H9 (cell line): ENCODE data around the gene BEGAIN. TPM values are rescaled to one million over a fixed set of nuclear protein-coding genes. Genes with fewer than 3 reads are reported as not detected.

ENCODE experiments used
- DNase-seq: peaks from one replicate; pipeline ENCODE4 v3.0.0-alpha.2; 2017
- H2AFZ ChIP-seq: one replicate; pipeline ENCODE4 v1.6.1; 2013; ENCODE audit warnings: mild to moderate bottlenecking, low read length, control low read depth, moderate library complexity
- H2AK5ac ChIP-seq: 2 replicates; pipeline ENCODE4 v1.6.1; 2013; ENCODE audit warnings: low read length, control low read depth, mixed read lengths; ENCODE audit not compliant: insufficient read length
- H2BK120ac ChIP-seq: one replicate; pipeline ENCODE4 v1.6.1; 2013; ENCODE audit warnings: low read depth, mild to moderate bottlenecking, low read length, control low read depth, inconsistent platforms; ENCODE audit not compliant: poor library complexity, severe bottlenecking
- H2BK12ac ChIP-seq: 2 replicates; pipeline ENCODE4 v1.6.1; 2013; ENCODE audit warnings: low read length, control low read depth, mixed read lengths, low read depth; ENCODE audit not compliant: insufficient read length
- H2BK15ac ChIP-seq: 2 replicates; pipeline ENCODE4 v1.6.1; 2013; ENCODE audit warnings: low read depth, low read length, control low read depth
- H2BK20ac ChIP-seq: one replicate; pipeline ENCODE4 v1.6.1; 2013; ENCODE audit warnings: low read depth, mild to moderate bottlenecking, low read length, control low read depth, inconsistent platforms; ENCODE audit not compliant: poor library complexity, severe bottlenecking
- H2BK5ac ChIP-seq: 2 replicates; pipeline ENCODE4 v1.6.1; 2013; ENCODE audit warnings: low read length, control low read depth, mixed read lengths; ENCODE audit not compliant: insufficient read length
- H3K14ac ChIP-seq: 2 replicates; pipeline ENCODE4 v1.6.1; 2013; ENCODE audit warnings: low read length, control low read depth; ENCODE audit not compliant: insufficient read depth
- H3K18ac ChIP-seq: 2 replicates; pipeline ENCODE4 v1.6.1; 2013; ENCODE audit warnings: low read depth, mild to moderate bottlenecking, mixed read lengths, low read length, control low read depth; ENCODE audit not compliant: insufficient read length
- H3K23ac ChIP-seq: 2 replicates; pipeline ENCODE4 v1.6.1; 2013; ENCODE audit warnings: low read length, control low read depth, mixed read lengths, low read depth; ENCODE audit not compliant: insufficient read length
- H3K23me2 ChIP-seq: 2 replicates; pipeline ENCODE4 v1.6.1; 2013; ENCODE audit warnings: low read depth, mild to moderate bottlenecking, mixed read lengths, low read length, control low read depth; ENCODE audit not compliant: insufficient read length, poor library complexity, severe bottlenecking
- H3K27ac ChIP-seq: 2 replicates; pipeline ENCODE4 v1.5.1; 2013; ENCODE audit warnings: low read length, control low read depth, mixed read lengths, low read depth; ENCODE audit not compliant: insufficient read length
- H3K27me3 ChIP-seq: 2 replicates; pipeline ENCODE4 v1.6.1; 2013; ENCODE audit warnings: low read length, control low read depth, inconsistent platforms; ENCODE audit not compliant: insufficient read depth
- H3K4ac ChIP-seq: 2 replicates; pipeline ENCODE4 v1.6.1; 2013; ENCODE audit warnings: low read depth, mild to moderate bottlenecking, control low read depth, inconsistent platforms, low read length, moderate library complexity
- H3K4me1 ChIP-seq: 2 replicates; pipeline ENCODE4 v1.6.1; 2013; ENCODE audit warnings: low read length, control low read depth, inconsistent platforms; ENCODE audit not compliant: insufficient read depth
- H3K4me2 ChIP-seq: 2 replicates; pipeline ENCODE4 v1.6.1; 2013; ENCODE audit warnings: low read length, control low read depth, mixed read lengths; ENCODE audit not compliant: insufficient read length, insufficient read depth
- H3K56ac ChIP-seq: 2 replicates; pipeline ENCODE4 v1.6.1; 2013; ENCODE audit warnings: low read depth, mild to moderate bottlenecking, mixed read lengths, low read length, control low read depth; ENCODE audit not compliant: insufficient read length
- H3K79me1 ChIP-seq: 2 replicates; pipeline ENCODE4 v1.6.1; 2013; ENCODE audit warnings: low read depth, mild to moderate bottlenecking, moderate library complexity, low read length, control low read depth, inconsistent platforms; ENCODE audit not compliant: insufficient read depth, poor library complexity, severe bottlenecking
- H3K79me2 ChIP-seq: 2 replicates; pipeline ENCODE4 v1.6.1; 2013; ENCODE audit warnings: low read length, control low read depth, inconsistent platforms; ENCODE audit not compliant: insufficient read depth
- H3K9ac ChIP-seq: 2 replicates; pipeline ENCODE4 v1.6.1; 2013; ENCODE audit warnings: low read length, control low read depth, mixed read lengths; ENCODE audit not compliant: insufficient read length; ENCODE audit errors: extremely low read depth
- H3K9me3 ChIP-seq: one replicate; pipeline ENCODE4 v1.6.1; 2013; ENCODE audit warnings: low read depth, low read length, inconsistent platforms; ENCODE audit not compliant: control insufficient read depth
- H3T11ph ChIP-seq: one replicate; pipeline ENCODE4 v1.6.1; 2013; ENCODE audit warnings: mild to moderate bottlenecking, low read length, control low read depth, inconsistent platforms
- H4K20me1 ChIP-seq: one replicate; pipeline ENCODE4 v1.6.1; 2013; ENCODE audit not compliant: control insufficient read depth, insufficient read length, insufficient read depth
- H4K5ac ChIP-seq: 2 replicates; pipeline ENCODE4 v1.6.1; 2013; ENCODE audit warnings: low read depth, mild to moderate bottlenecking, mixed read lengths, low read length, control low read depth; ENCODE audit not compliant: insufficient read length
- H4K8ac ChIP-seq: replicated peaks from 2 replicates; pipeline ENCODE4 v1.6.1; 2013; ENCODE audit warnings: low read length, control low read depth, mixed read lengths, low read depth; ENCODE audit not compliant: insufficient read length
- H4K91ac ChIP-seq: 2 replicates; pipeline ENCODE4 v1.6.1; 2013; ENCODE audit warnings: low read depth, mild to moderate bottlenecking, moderate library complexity, mixed read lengths, low read length, control low read depth; ENCODE audit not compliant: insufficient read length
- H3K27ac Mint-ChIP-seq, 3 experiments: 2 replicates in 2 of 3; 3 replicates in 1 of 3; pipeline ENCODE4 v1.8.0; 2020 to 2021; ENCODE audit warnings: mixed read lengths in 3 of 3, mild to moderate bottlenecking in 1 of 3, moderate library complexity in 1 of 3
- H3K27me3 Mint-ChIP-seq: 2 replicates; pipeline ENCODE4 v1.8.0; 2021; ENCODE audit warnings: low read depth, mild to moderate bottlenecking, moderate library complexity, mixed read lengths
- H3K36me3 Mint-ChIP-seq, 3 experiments: 2 replicates in 2 of 3; 3 replicates in 1 of 3; pipeline ENCODE4 v1.8.0; 2020 to 2021; ENCODE audit warnings: low read depth in 3 of 3, mixed read lengths in 3 of 3; ENCODE audit not compliant: insufficient read depth in 1 of 3
- H3K4me1 Mint-ChIP-seq, 2 experiments: 2 replicates each; pipeline ENCODE4 v1.8.0; 2020; ENCODE audit warnings: mixed read lengths in 2 of 2
- H3K4me3 Mint-ChIP-seq, 2 experiments: 2 replicates in 1 of 2; 3 replicates in 1 of 2; pipeline ENCODE4 v1.8.0; 2020 to 2021; ENCODE audit warnings: mild to moderate bottlenecking in 2 of 2, mixed read lengths in 2 of 2, moderate library complexity in 1 of 2
- H3K9me3 Mint-ChIP-seq, 2 experiments: 2 replicates in 1 of 2; 3 replicates in 1 of 2; pipeline ENCODE4 v1.8.0; 2020; ENCODE audit warnings: mild to moderate bottlenecking in 2 of 2, mixed read lengths in 2 of 2, moderate library complexity in 1 of 2
- WGBS: extraction: QIAGEN DNeasy Blood & Tissue Kit; methylation state at CpG from one replicate; pipeline ENCODE4 v1.1.7; 2013; ENCODE audit warnings: missing lambda C conversion rate, low lambda C conversion rate, mixed read lengths; ENCODE audit not compliant: insufficient read length; ENCODE audit errors: extremely low coverage; 5-methylcytosine and 5-hydroxymethylcytosine counted together
- total RNA-seq: library from RNA; stranded (reverse); gene quantifications from 2 replicates; pipeline ENCODE4 v1.2.1, GENCODE V29; 2021
- TF ChIP-seq, protein P1 (sequence below): fragments of 200-600 bp; sonication (generic); conservative IDR thresholded peaks from 3 replicates; pipeline ENCODE4 v1.8.0; 2021; ENCODE audit warnings: antibody characterized with exemption, mild to moderate bottlenecking

The BEGAIN gene
- total RNA-seq, 1 experiment from 2014 or later = 2.6 TPM

DNA sequence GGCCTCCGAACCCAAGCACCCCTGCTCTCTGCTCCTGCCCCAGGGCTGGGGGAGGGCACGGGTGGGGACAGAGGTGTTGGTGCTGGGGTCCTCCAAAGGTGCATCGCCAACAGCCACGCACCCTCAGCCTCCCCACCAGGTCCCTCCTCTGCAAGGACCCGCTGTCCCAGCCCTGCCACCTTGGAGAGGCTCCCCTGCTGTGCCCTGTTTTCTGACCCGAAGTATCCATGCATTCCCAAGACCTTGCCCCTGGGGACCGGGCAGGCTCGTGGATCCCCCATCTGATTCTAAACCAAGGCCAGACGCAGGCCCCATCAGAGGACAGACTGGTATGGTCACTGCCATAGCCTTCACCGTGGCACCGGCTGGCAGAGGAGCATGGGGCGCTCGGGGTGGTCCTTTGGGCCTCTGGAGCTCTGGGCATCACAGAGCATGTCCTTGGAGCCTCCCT is 22.7 kb upstream of the BEGAIN start:
- Histone ChIP-seq H3K14ac (no peak overlapping the region), H3K27ac (no peak overlapping the region), H3K4ac (no peak overlapping the region), H3K56ac (no peak overlapping the region), H3K27me3 (no peaks in the 10 kb centered on the region), H3T11ph (no peak overlapping the region), H2AFZ (no peak overlapping the region), H4K91ac (no peak overlapping the region), H4K5ac (no peak overlapping the region), H2BK120ac (no peak overlapping the region), H3K79me1 (no peaks in the 10 kb centered on the region), H3K9me3 (no peaks in the 10 kb centered on the region), H3K23me2 (no peaks in the 10 kb centered on the region), H4K20me1 (no peaks in the 10 kb centered on the region), H3K23ac (no peak overlapping the region), H2BK12ac (no peak overlapping the region), H2BK20ac (no peak overlapping the region), H3K18ac (no peak overlapping the region), H2BK15ac (no peak overlapping the region), H3K9ac (no peak overlapping the region), H4K8ac (no peak overlapping the region), H2AK5ac (no peak overlapping the region), H3K4me2 (no peak overlapping the region), H3K79me2 (no peaks in the 10 kb centered on the region), H2BK5ac (no peak overlapping the region), H3K4me1 (no peaks in the 10 kb centered on the region)
- Mint-ChIP-seq H3K9me3 (no peaks in the 10 kb centered on the region), H3K27me3 (peaks cover 6% of the 10 kb centered on the region), H3K4me3 (no peak overlapping the region), H3K36me3 (no peaks in the 10 kb centered on the region), H3K4me1 (peaks cover 6 to 8% of the 10 kb centered on the region in 2 experiments; a peak in 3 of 4 replicates), H3K27ac (no peak overlapping the region)
- no CpG with 5 or more reads among the region's 13 CpGs for WGBS
- peak; percentile 24 for DNase-seq
- TF ChIP-seq, protein P1, sequence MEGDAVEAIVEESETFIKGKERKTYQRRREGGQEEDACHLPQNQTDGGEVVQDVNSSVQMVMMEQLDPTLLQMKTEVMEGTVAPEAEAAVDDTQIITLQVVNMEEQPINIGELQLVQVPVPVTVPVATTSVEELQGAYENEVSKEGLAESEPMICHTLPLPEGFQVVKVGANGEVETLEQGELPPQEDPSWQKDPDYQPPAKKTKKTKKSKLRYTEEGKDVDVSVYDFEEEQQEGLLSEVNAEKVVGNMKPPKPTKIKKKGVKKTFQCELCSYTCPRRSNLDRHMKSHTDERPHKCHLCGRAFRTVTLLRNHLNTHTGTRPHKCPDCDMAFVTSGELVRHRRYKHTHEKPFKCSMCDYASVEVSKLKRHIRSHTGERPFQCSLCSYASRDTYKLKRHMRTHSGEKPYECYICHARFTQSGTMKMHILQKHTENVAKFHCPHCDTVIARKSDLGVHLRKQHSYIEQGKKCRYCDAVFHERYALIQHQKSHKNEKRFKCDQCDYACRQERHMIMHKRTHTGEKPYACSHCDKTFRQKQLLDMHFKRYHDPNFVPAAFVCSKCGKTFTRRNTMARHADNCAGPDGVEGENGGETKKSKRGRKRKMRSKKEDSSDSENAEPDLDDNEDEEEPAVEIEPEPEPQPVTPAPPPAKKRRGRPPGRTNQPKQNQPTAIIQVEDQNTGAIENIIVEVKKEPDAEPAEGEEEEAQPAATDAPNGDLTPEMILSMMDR = no peak
